ENCODE measurements around the gene UBA6. TPM values are rescaled to one million over a fixed set of nuclear protein-coding genes. Genes with fewer than 3 reads are reported as not detected.

The UBA6 gene
- polyA plus RNA-seq, 1 of the 3 experiments (the other 2 are of a cell fraction): 51.0 TPM

DNA sequence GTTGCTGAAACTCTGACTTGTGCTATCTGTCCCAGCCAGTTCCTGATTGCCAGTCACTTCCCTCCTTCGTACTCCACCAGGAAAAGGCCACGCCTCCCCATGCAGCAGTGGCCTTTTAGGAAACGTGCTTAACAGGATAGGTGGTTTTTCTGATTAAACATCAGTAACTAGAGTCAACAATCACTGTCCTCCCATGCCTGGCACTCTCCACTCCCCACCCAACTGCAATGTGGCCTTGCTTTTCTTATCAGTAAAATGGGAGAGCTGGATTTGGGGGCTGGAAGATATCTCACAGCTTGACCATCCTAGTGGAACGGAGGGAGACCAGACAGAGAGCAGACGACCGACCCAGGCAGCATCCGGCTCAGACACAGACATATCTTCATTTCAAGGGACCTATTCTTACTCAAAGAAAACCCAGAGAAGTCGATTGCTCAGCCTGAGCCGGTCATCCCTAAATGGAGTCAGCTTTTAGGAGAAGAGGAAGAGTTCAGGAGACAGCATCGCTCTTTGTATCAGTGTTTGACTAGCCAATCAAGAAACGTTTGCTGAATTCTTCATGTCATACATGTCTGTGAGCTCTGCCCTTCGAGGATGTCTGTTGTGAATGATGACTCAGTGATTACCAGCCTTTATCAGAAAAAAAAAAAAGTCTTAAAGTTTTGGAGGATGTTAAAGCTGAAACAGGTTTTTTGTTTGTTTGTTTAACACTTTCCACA, 12.7 kb upstream of the UBA6 start:
- Histone ChIP-seq H3K36me3 (replicated peaks in 1 of 2; ENCODE audit: control insufficient read depth in 1 of 2, insufficient read depth in 2 of 2, low read length in 1 of 2) (peaks cover 0 to 3% of the 10 kb centered on the region in 2 experiments), H3F3A (replicated peaks; ENCODE audit: insufficient read depth) (peaks cover 7% of the 10 kb centered on the region), H3K4me1 (ENCODE audit: control insufficient read depth in 1 of 2, insufficient read depth in 2 of 2, low read depth in 1 of 2, low read length in 1 of 2) (peaks cover 12 to 27% of the 10 kb centered on the region in 2 experiments; a peak in 2 of 4 replicates), H3K9me2 (peaks cover 2% of the 10 kb centered on the region; the same call in 1 of the 2 replicates), H3K4me3 (ENCODE audit: low read depth in 2 of 2, low read length in 1 of 2) (0 out of 4 replicates have a peak overlapping the region, but pooled peaks of 1 of the 2 experiments have one; percentile 10), H3K4me2 (peak overlapping the region; percentile 13), H3K9me3 (no peaks in the 10 kb centered on the region), H3K27ac (ENCODE audit: low read depth in 2 of 2, low read length in 1 of 2) (peak overlapping the region; percentile 2 to 62; a peak in 3 of 4 replicates), H3K27me3 (ENCODE audit: insufficient read depth) (no peaks in the 10 kb centered on the region), H3K79me2 (ENCODE audit: insufficient read depth) (peaks cover 36% of the 10 kb centered on the region), H2AFZ (ENCODE audit: low read depth) (peak overlapping the region; percentile 51; the same call in 1 of the 2 replicates), H3K9ac (no peak overlapping the region; the same call in 1 of the 2 replicates), H4K20me1 (ENCODE audit: insufficient read depth) (no peaks in the 10 kb centered on the region)
- POLR2A ChIA-PET: interaction anchor here (2.3 kb wide), 1 partner anchor 12 kb away, joined by 7 read pairs; the partner anchor contains the start of gene UBA6
- TF ChIP-seq YY1 (IDR thresholded peaks at IDR 0.05; ENCODE audit: low read depth) (no peak), RCOR1 (IDR thresholded peaks at IDR 0.05; ENCODE audit: low read length) (no peak), FOSL2 (IDR thresholded peaks at IDR 0.05; ENCODE audit: borderline replicate concordance, low read depth) (peak; percentile 40; the same call in 1 of the 2 replicates), MEF2A (IDR thresholded peaks at IDR 0.05; ENCODE audit: borderline replicate concordance, low read depth) (no peak), RAD21 (IDR thresholded peaks at IDR 0.05; ENCODE audit: low read length) (no peak), MAX (IDR thresholded peaks at IDR 0.05; ENCODE audit: low read depth) (no peak), TCF12 (IDR thresholded peaks at IDR 0.05) (no peak), USF1 (IDR thresholded peaks at IDR 0.05; ENCODE audit: borderline replicate concordance, low read depth) (no peak), POLR2AphosphoS5 (IDR thresholded peaks at IDR 0.05; ENCODE audit: low read depth, low read length) (no peak), REST (IDR thresholded peaks at IDR 0.05; ENCODE audit: low read depth, low read length) (no peak), NFIC (IDR thresholded peaks at IDR 0.05; ENCODE audit: borderline replicate concordance) (no peak)
- TF ChIP-seq, protein P1, sequence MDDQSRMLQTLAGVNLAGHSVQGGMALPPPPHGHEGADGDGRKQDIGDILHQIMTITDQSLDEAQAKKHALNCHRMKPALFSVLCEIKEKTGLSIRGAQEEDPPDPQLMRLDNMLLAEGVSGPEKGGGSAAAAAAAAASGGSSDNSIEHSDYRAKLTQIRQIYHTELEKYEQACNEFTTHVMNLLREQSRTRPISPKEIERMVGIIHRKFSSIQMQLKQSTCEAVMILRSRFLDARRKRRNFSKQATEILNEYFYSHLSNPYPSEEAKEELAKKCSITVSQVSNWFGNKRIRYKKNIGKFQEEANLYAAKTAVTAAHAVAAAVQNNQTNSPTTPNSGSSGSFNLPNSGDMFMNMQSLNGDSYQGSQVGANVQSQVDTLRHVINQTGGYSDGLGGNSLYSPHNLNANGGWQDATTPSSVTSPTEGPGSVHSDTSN (IDR thresholded peaks at IDR 0.05): peak; percentile 41
- TF ChIP-seq, protein P2, sequence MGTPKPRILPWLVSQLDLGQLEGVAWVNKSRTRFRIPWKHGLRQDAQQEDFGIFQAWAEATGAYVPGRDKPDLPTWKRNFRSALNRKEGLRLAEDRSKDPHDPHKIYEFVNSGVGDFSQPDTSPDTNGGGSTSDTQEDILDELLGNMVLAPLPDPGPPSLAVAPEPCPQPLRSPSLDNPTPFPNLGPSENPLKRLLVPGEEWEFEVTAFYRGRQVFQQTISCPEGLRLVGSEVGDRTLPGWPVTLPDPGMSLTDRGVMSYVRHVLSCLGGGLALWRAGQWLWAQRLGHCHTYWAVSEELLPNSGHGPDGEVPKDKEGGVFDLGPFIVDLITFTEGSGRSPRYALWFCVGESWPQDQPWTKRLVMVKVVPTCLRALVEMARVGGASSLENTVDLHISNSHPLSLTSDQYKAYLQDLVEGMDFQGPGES (IDR thresholded peaks at IDR 0.05; ENCODE audit: low read depth, low read length): no peak
- CTCF ChIA-PET: interaction anchor here (1.4 to 3.0 kb wide), 4 partner anchors 11 to 33 kb away, joined by 3 to 9 read pairs (median 4); partner anchors contain the start of gene UBA6
- no peak for DNase-seq
- 69% methylated on average over 12 of the region's 12 CpGs for WGBS (ENCODE audit: low lambda C conversion rate)
